Measurements from ENCODE around the gene FBXW11.

- TF ChIP-seq CTCF (conservative IDR thresholded peaks at IDR 0.05; ENCODE audit: low read depth, low read length) (peak; percentile 33; the same call in 1 of the 2 replicates), EZH2 (IDR thresholded peaks at IDR 0.05; ENCODE audit: low read length, unreplicated experiment) (no peak), EZH2phosphoT487 (IDR thresholded peaks at IDR 0.05; ENCODE audit: borderline replicate concordance, low read length) (no peak)
Measured at GRCh38 chr5:172010278-172010677, 3.8 kb upstream of the FBXW11 start.

Data from PC-3 (cell line).